ENCODE measurements around the gene SLAMF8.
A peak's percentile ranks its signal among the peaks of the same experiment; 100 is the strongest.

Gene SLAMF8

GRCh38 chr1:159802111-159802510 lies 24.6 kb upstream of the SLAMF8 start, which contains the start of gene FCRL6:
FCRL6 (plus strand) TSS chr1:159802360; CDS start chr1:159802425, 65 bp downstream.
- TF ChIP-seq POLR2A (IDR thresholded peaks at IDR 0.05; ENCODE audit: extremely low read depth, insufficient read length) (no peak), CTCF (IDR thresholded peaks at IDR 0.05; ENCODE audit: low read depth, low read length) (no peak), MYC (IDR thresholded peaks at IDR 0.05; ENCODE audit: low read depth, low read length) (no peak)
- TF ChIP-seq, protein P1, sequence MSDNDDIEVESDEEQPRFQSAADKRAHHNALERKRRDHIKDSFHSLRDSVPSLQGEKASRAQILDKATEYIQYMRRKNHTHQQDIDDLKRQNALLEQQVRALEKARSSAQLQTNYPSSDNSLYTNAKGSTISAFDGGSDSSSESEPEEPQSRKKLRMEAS (IDR thresholded peaks at IDR 0.05; ENCODE audit: low read depth, low read length), result no peak
- no peak for DNase-seq (ENCODE audit: low read depth)
- H3K4me3 ChIP-seq (ENCODE audit: low read depth, low read length), result no peak within 1 kb of the TSS

GRCh38 chr1:159803956-159804689 lies 22.6 kb upstream of the SLAMF8 start:
- TF ChIP-seq MYC (IDR thresholded peaks at IDR 0.05; ENCODE audit: low read depth, low read length), result no peak
- TF ChIP-seq CTCF (IDR thresholded peaks at IDR 0.05; ENCODE audit: low read depth, low read length), result peak; percentile 31
- peak; percentile 42 for DNase-seq (ENCODE audit: low read depth)
- H3K4me3 ChIP-seq (ENCODE audit: low read depth, low read length), result no peak overlapping the region

- H3K4me3 ChIP-seq (ENCODE audit: low read depth, low read length), result no peak overlapping the region
- no peak for DNase-seq (ENCODE audit: low read depth)
- TF ChIP-seq, protein P1 (IDR thresholded peaks at IDR 0.05; ENCODE audit: low read depth, low read length), result no peak
- no peak for TF ChIP-seq POLR2A (IDR thresholded peaks at IDR 0.05; ENCODE audit: extremely low read depth, insufficient read length)
- no peak for TF ChIP-seq MYC (IDR thresholded peaks at IDR 0.05; ENCODE audit: low read depth, low read length)
- no peak for TF ChIP-seq CTCF (IDR thresholded peaks at IDR 0.05; ENCODE audit: low read depth, low read length)
Observed at GRCh38 chr1:159804924-159805323, 21.7 kb upstream of the SLAMF8 start.

DNA sequence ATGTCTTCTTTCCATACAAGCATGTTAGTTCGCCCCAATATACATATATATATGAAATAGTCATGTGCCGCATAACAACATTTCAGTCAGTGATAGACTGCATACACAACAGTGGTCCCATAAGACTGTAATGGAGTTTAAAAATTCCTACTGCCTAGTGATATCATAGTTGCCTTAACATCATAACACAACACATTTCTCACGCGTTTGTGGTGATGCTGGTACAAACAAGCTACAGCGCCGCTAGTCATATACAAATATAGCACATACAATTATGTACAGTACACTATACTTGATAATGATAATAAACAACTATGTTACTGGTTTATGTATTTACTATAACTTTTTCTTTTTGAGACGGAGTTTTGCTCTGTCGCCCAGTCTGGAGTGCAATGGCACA lies 10.7 kb upstream of the SLAMF8 start:
- DNase-seq (ENCODE audit: low read depth), result no peak
- TF ChIP-seq POLR2A (IDR thresholded peaks at IDR 0.05; ENCODE audit: extremely low read depth, insufficient read length), result no peak
- no peak for TF ChIP-seq CTCF (IDR thresholded peaks at IDR 0.05; ENCODE audit: low read depth, low read length)
- TF ChIP-seq, protein P1 (IDR thresholded peaks at IDR 0.05; ENCODE audit: low read depth, low read length), result no peak

GRCh38 chr1:159817276-159818041 lies 9.2 kb upstream of the SLAMF8 start:
- TF ChIP-seq, protein P1 (IDR thresholded peaks at IDR 0.05; ENCODE audit: low read depth, low read length), result no peak
- TF ChIP-seq POLR2A (IDR thresholded peaks at IDR 0.05; ENCODE audit: extremely low read depth, insufficient read length), result no peak
- no peak for TF ChIP-seq MYC (IDR thresholded peaks at IDR 0.05; ENCODE audit: low read depth, low read length)
- TF ChIP-seq CTCF (IDR thresholded peaks at IDR 0.05; ENCODE audit: low read depth, low read length), result no peak
- DNase-seq (ENCODE audit: low read depth), result no peak
- H3K4me3 ChIP-seq (ENCODE audit: low read depth, low read length), result no peak overlapping the region

More for the DNA sequence above, 10.7 kb upstream of the SLAMF8 start:
- H3K4me3 ChIP-seq (ENCODE audit: low read depth, low read length), result no peak overlapping the region

Data from NB4 (cell line).